HEK293T (cell line): Measurements from ENCODE around the gene INPP5A.

Experiments used
- BHLHE40 ChIP-seq: fragments of 450-650 bp; IDR thresholded peaks from 2 replicates; pipeline ENCODE4 v1.6.1; 2016; ENCODE audit warnings: mild to moderate bottlenecking, moderate library complexity, borderline replicate concordance
- CTBP1 ChIP-seq: fragments of 450-650 bp; IDR thresholded peaks from 2 replicates; pipeline ENCODE4 v1.6.1; 2016; ENCODE audit warnings: borderline replicate concordance
- ELF4 ChIP-seq: fragments of 450-650 bp; IDR thresholded peaks from 2 replicates; pipeline ENCODE4 v1.6.1; 2017; ENCODE audit warnings: antibody characterized with exemption
- FOXA1 ChIP-seq: fragments of 450-650 bp; IDR thresholded peaks from 2 replicates; pipeline ENCODE4 v1.6.1; 2016; ENCODE audit warnings: mild to moderate bottlenecking
- FOXM1 ChIP-seq: fragments of 450-650 bp; IDR thresholded peaks from 2 replicates; pipeline ENCODE4 v1.6.1; 2017; ENCODE audit warnings: mild to moderate bottlenecking, borderline replicate concordance
- HDGF ChIP-seq: fragments of 450-650 bp; IDR thresholded peaks from 2 replicates; pipeline ENCODE4 v1.6.1; 2017; ENCODE audit warnings: antibody characterized with exemption, borderline replicate concordance
- L3MBTL2 ChIP-seq: fragments of 450-650 bp; conservative IDR thresholded peaks from 2 replicates; pipeline ENCODE4 v1.6.1; 2016; ENCODE audit warnings: mild to moderate bottlenecking
- PKNOX1 ChIP-seq: fragments of 450-650 bp; IDR thresholded peaks from 2 replicates; pipeline ENCODE4 v1.6.1; 2016
- SP1 ChIP-seq: fragments of 450-650 bp; IDR thresholded peaks from 2 replicates; pipeline ENCODE4 v1.6.1; 2017
- SUZ12 ChIP-seq: fragments of 450-650 bp; IDR thresholded peaks from 2 replicates; pipeline ENCODE4 v1.6.1; 2016; ENCODE audit warnings: mild to moderate bottlenecking
- TARDBP ChIP-seq: fragments of 450-650 bp; IDR thresholded peaks from 2 replicates; pipeline ENCODE4 v1.6.1; 2016
- ZNF384 ChIP-seq: fragments of 450-650 bp; IDR thresholded peaks from 2 replicates; pipeline ENCODE4 v1.6.1; 2016

GRCh38 chr10:132827423-132827789 lies 289.8 kb downstream of the INPP5A start:
- TF ChIP-seq FOXM1 (no peak), TARDBP (no peak), SP1 (no peak), CTBP1 (no peak), SUZ12 (no peak), PKNOX1 (no peak), L3MBTL2 (no peak), FOXA1 (no peak), ELF4 (no peak), BHLHE40 (no peak), HDGF (no peak), ZNF384 (no peak)
